Neural cell (in vitro differentiated cells): Measurements from ENCODE around the gene KCTD18.

ENCODE experiments used
- CTCF ChIP-seq: fragments of 450-650 bp; IDR thresholded peaks from 2 replicates; pipeline ENCODE4 v1.5.1; 2014; ENCODE audit warnings: antibody characterized with exemption, mild to moderate bottlenecking, moderate library complexity; ENCODE audit not compliant: poor library complexity, severe bottlenecking
- EP300 ChIP-seq: fragments of 450-650 bp; conservative IDR thresholded peaks from 2 replicates; pipeline ENCODE4 v1.6.1; 2014; ENCODE audit warnings: antibody characterized with exemption, mild to moderate bottlenecking, moderate library complexity; ENCODE audit not compliant: poor library complexity, severe bottlenecking
- EZH2 ChIP-seq: fragments of 200-600, 300-800 bp; shearing (Covaris generic), sonication (generic); IDR thresholded peaks from 2 replicates; pipeline ENCODE4 v1.6.1; 2014; ENCODE audit warnings: antibody characterized with exemption, low read length, borderline replicate concordance, mild to moderate bottlenecking; ENCODE audit not compliant: insufficient read depth, poor library complexity, severe bottlenecking
- MXI1 ChIP-seq: fragments of 450-650 bp; conservative IDR thresholded peaks from 2 replicates; pipeline ENCODE4 v1.6.1; 2014; ENCODE audit warnings: antibody characterized with exemption, mild to moderate bottlenecking; ENCODE audit not compliant: poor library complexity, severe bottlenecking
- POLR2AphosphoS5 ChIP-seq: IDR thresholded peaks from 2 replicates; pipeline ENCODE4 v1.6.1; 2012
- RAD21 ChIP-seq: fragments of 450-650 bp; conservative IDR thresholded peaks from 2 replicates; pipeline ENCODE4 v1.6.1; 2014; ENCODE audit warnings: antibody characterized with exemption, mild to moderate bottlenecking, moderate library complexity
- REST ChIP-seq: IDR thresholded peaks from 2 replicates; pipeline ENCODE4 v1.6.1; 2012; ENCODE audit warnings: borderline replicate concordance
- SMC3 ChIP-seq: fragments of 450-650 bp; conservative IDR thresholded peaks from 2 replicates; pipeline ENCODE4 v1.6.1; 2014; ENCODE audit warnings: antibody characterized with exemption, mild to moderate bottlenecking, moderate library complexity; ENCODE audit not compliant: poor library complexity
- TAF1 ChIP-seq: IDR thresholded peaks from 2 replicates; pipeline ENCODE4 v1.6.1; 2012; ENCODE audit warnings: low read depth

GRCh38 chr2:200490001-200490400, 19.9 kb downstream of the KCTD18 start:
- TF ChIP-seq CTCF (no peak), POLR2AphosphoS5 (no peak), SMC3 (no peak), EZH2 (no peak), EP300 (no peak), MXI1 (no peak), TAF1 (no peak), RAD21 (no peak), REST (no peak)
